Kidney (tissue), 14 donors: ENCODE results near the gene TCF12. TPM values are rescaled to one million over a fixed set of nuclear protein-coding genes. Genes with fewer than 3 reads are reported as not detected.

ENCODE experiments used
- DNase-seq, 5 donors: peaks; one replicate each; pipeline ENCODE4 v3.0.0-alpha.2; 2013 to 2020
- FAIRE-seq: peaks from 2 replicates; lab custom pipeline; 2012; peaks lifted over from hg19 to GRCh38; lab: Jason Lieb, UNC
- H3K27ac ChIP-seq, 2 donors: one replicate each; pipeline ENCODE4 v1.7.0; 2013; ENCODE audit warnings: low read depth in 2 of 2, low read length in 2 of 2, inconsistent platforms in 1 of 2
- H3K27me3 ChIP-seq: one replicate; pipeline ENCODE4 v1.7.1; 2013; ENCODE audit warnings: low read length, inconsistent platforms; ENCODE audit not compliant: control insufficient read depth, insufficient read depth
- H3K36me3 ChIP-seq, 3 donors: one replicate each; pipeline versions ENCODE4 v1.7.0 to v1.7.1; 2013; ENCODE audit warnings: low read length in 3 of 3, control low read depth in 1 of 3, inconsistent platforms in 1 of 3; ENCODE audit not compliant: insufficient read depth in 3 of 3, control insufficient read depth in 2 of 3
- H3K4me1 ChIP-seq, 3 donors: one replicate each; pipeline versions ENCODE4 v1.7.0 to v1.7.1; 2013; ENCODE audit warnings: low read length in 3 of 3, inconsistent platforms in 1 of 3, low read depth in 1 of 3; ENCODE audit not compliant: control insufficient read depth in 2 of 3, insufficient read depth in 2 of 3
- H3K4me3 ChIP-seq, 3 donors: one replicate each; pipeline versions ENCODE4 v1.7.0 to v1.8.1; 2013; ENCODE audit warnings: low read length in 3 of 3, control low read depth in 1 of 3, inconsistent platforms in 1 of 3
- H3K9ac ChIP-seq, 3 donors: one replicate each; pipeline versions ENCODE4 v1.7.0 to v1.7.1; 2013; ENCODE audit warnings: low read length in 3 of 3, control low read depth in 1 of 3, inconsistent platforms in 1 of 3
- H3K9me3 ChIP-seq, 3 donors: one replicate each; pipeline versions ENCODE4 v1.7.0 to v1.7.1; 2013; ENCODE audit warnings: low read length in 3 of 3, control low read depth in 1 of 3, inconsistent platforms in 1 of 3; ENCODE audit not compliant: control insufficient read depth in 2 of 3, insufficient read depth in 1 of 3
- intact Hi-C: fragments of 100-400 bp; cut with DNase I; formaldehyde crosslinking; loops from one replicate; pipeline ENCODE4 v1.11.1; 2022
- polyA plus RNA-seq: library from polyadenylated mRNA; stranded (reverse); fragments of 350-450 nt; fragmentation: Illumina TruSeq; extraction: RNeasy Lipid Tissue Mini Kit (QIAGEN cat#74804); gene quantifications from one replicate; pipeline ENCODE4 v1.2.3, GENCODE V29; 2014; ENCODE audit warnings: low read depth, low replicate concordance; ENCODE audit not compliant: insufficient read depth
- total RNA-seq: library from RNA; stranded (reverse); fragmentation: NEBNext Ultra II Directional; extraction: Animal tissue kit (Norgen Biotek cat#: 25700); gene quantifications from one replicate; pipeline ENCODE4 v1.2.1, GENCODE V29; 2021
- TF ChIP-seq, protein P1 (sequence below): IDR thresholded peaks from 3 replicates; pipeline ENCODE4 v1.5.1; 2012; ENCODE audit warnings: mild to moderate bottlenecking, moderate library complexity, borderline replicate concordance; ENCODE audit not compliant: insufficient read depth; ENCODE audit errors: extremely low read depth
- donor health status: control.
- donor health status: control.
- donor health status: control.
- donor health status: control.
- donor health status: control.
- donor health status: DM: yes; HTN: yes; CAD: no.
- donor health status: Normal renal cell carcinoma (clear cell type).

TCF12 gene
- total and polyA plus RNA-seq, 2 donors from 2014 or later, result 16.3 to 116 TPM

DNA sequence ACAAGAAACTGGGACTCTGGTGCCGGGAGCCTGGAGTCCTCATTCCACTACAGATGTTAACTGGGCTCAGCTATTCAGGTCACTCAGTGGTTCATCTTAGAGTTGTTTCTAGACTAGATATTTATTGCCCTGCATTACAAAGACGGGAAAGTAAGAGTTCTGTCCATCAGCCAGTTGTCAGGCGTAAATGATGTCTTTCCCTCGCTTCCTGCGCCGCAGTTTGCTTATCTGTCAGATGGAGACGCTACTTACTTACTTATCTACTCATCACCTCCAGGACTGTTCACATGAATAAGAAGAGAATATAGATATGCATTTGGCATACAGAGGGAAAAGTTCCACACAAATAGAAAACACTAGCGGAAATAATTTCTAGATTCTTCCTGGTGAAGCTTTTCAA is 410.0 kb downstream of the TCF12 start:
- H3K9me3 ChIP-seq, result no peaks in the 10 kb centered on the region
- no peak overlapping the region for H3K4me3 ChIP-seq
- FAIRE-seq (no peak), DNase-seq (no peak)
- intact Hi-C loops, result no loop called here
- no peak overlapping the region for H3K27ac ChIP-seq
- H3K36me3 ChIP-seq, result no peaks in the 10 kb centered on the region
- no peaks in the 10 kb centered on the region for H3K27me3 ChIP-seq
- H3K9ac ChIP-seq, result no peak overlapping the region
- TF ChIP-seq, protein P1, sequence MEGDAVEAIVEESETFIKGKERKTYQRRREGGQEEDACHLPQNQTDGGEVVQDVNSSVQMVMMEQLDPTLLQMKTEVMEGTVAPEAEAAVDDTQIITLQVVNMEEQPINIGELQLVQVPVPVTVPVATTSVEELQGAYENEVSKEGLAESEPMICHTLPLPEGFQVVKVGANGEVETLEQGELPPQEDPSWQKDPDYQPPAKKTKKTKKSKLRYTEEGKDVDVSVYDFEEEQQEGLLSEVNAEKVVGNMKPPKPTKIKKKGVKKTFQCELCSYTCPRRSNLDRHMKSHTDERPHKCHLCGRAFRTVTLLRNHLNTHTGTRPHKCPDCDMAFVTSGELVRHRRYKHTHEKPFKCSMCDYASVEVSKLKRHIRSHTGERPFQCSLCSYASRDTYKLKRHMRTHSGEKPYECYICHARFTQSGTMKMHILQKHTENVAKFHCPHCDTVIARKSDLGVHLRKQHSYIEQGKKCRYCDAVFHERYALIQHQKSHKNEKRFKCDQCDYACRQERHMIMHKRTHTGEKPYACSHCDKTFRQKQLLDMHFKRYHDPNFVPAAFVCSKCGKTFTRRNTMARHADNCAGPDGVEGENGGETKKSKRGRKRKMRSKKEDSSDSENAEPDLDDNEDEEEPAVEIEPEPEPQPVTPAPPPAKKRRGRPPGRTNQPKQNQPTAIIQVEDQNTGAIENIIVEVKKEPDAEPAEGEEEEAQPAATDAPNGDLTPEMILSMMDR, result no peak
- H3K4me1 ChIP-seq, result peaks cover 0 to 4% (median 0%) of the 10 kb centered on the region in 3 donors

DNA sequence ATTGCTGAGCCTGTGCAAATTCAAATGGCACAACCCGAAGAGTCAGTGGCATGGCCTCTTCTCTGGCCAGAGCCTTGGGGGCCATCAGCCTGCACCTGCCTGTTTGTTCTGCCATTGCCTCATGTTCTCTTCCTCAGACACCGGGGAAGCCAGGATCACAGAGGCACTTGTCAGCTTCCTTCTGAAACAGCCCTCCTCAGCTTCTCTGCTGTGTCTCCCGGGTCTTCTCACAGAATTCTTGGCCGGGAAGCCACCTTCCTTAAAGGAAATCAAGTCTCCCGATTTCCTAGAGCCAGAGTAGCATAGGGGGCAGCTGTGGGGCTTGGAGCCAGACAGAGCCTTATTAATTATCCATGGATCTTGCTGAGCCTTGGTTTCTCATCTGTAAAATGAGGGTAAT is 410.5 kb downstream of the TCF12 start:
- Histone ChIP-seq H3K9ac (no peak overlapping the region), H3K4me1 (no peaks in the 10 kb centered on the region), H3K27ac (no peak overlapping the region), H3K27me3 (no peaks in the 10 kb centered on the region), H3K4me3 (no peak overlapping the region), H3K9me3 (no peaks in the 10 kb centered on the region), H3K36me3 (no peaks in the 10 kb centered on the region)
- TF ChIP-seq, protein P1, result no peak
- intact Hi-C loops, result no loop called here
- FAIRE-seq (no peak), DNase-seq (no peak)

DNA sequence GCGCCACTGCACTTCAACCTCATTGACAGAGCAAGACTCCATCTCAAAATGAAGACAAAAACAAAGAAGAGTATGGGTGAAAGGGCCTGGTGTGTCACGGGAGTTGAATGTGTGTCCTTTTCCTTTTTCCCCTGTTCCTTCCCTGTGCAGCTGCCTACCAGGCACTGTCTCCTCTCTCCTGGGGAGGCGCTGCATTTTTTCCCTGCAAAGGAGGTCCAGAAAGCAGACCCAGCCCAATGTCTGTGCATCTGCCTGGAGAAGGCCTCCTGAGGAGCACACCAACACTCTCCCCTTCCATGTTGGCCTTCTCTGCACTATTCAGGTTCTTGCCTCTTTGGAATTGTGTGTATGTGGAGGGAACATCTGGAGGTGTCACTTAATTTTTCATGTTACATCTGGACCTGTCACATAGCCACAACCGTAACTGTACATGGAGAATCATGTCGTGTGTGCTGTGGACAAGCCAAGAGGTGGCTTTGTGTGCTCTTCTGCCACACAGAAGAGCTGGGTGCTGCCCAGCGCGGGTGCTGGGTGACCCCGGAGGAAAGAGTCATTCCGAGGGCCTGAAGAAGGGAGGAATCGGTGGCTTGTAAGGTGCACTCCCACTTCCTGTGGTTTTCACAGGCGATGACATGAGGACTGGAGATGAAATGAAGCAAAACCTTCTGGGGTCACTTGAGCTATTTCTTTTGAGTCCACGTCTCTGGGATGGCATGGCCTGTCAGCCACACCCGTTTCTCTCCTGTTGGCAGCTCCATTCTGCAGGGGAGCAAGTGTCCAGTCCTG is 411.3 kb downstream of the TCF12 start:
- DNase-seq (no peak), FAIRE-seq (no peak)
- Histone ChIP-seq H3K4me3 (no peak overlapping the region), H3K27me3 (no peaks in the 10 kb centered on the region), H3K4me1 (no peaks in the 10 kb centered on the region), H3K9me3 (no peaks in the 10 kb centered on the region), H3K9ac (no peak overlapping the region), H3K27ac (no peak overlapping the region), H3K36me3 (no peaks in the 10 kb centered on the region)
- intact Hi-C loops, result no loop called here
- TF ChIP-seq, protein P1, result no peak
